Smooth muscle cell (in vitro differentiated cells): ENCODE measurements around the gene SEC22A. TPM values are rescaled to one million over a fixed set of nuclear protein-coding genes. Genes with fewer than 3 reads are reported as not detected.

Experiments used
- DNase-seq: peaks from one replicate; lab custom pipeline; 2025; ENCODE audit not compliant: unreplicated experiment; lab: John Stamatoyannopoulos, UW
- H2AFZ ChIP-seq: fragments of 200-600 bp; sonication (generic); 2 replicates; pipeline ENCODE4 v1.6.0; 2016; ENCODE audit warnings: antibody characterized with exemption, low read depth, mild to moderate bottlenecking
- H3F3A ChIP-seq: fragments of 200-600 bp; sonication (generic); 2 replicates; pipeline ENCODE4 v1.6.0; 2017; ENCODE audit warnings: antibody characterized with exemption, low read depth
- H3K27ac ChIP-seq: fragments of 200-600 bp; sonication (generic); 2 replicates; pipeline ENCODE4 v1.5.1; 2016; ENCODE audit warnings: low read depth, mild to moderate bottlenecking
- H3K27me3 ChIP-seq: fragments of 200-600 bp; sonication (generic); 2 replicates; pipeline ENCODE4 v1.6.1; 2016; ENCODE audit warnings: low read depth, mild to moderate bottlenecking
- H3K36me3 ChIP-seq: fragments of 200-600 bp; sonication (generic); 2 replicates; pipeline ENCODE4 v1.5.1; 2016; ENCODE audit warnings: low read depth
- H3K4me1 ChIP-seq: fragments of 200-600 bp; sonication (generic); 2 replicates; pipeline ENCODE4 v1.5.1; 2016; ENCODE audit warnings: low read depth
- H3K4me2 ChIP-seq: fragments of 200-600 bp; sonication (generic); 2 replicates; pipeline ENCODE4 v1.6.0; 2016; ENCODE audit warnings: mild to moderate bottlenecking
- H3K4me3 ChIP-seq: fragments of 200-600 bp; sonication (generic); 2 replicates; pipeline ENCODE4 v1.5.1; 2016; ENCODE audit warnings: mild to moderate bottlenecking
- H3K79me2 ChIP-seq: fragments of 200-600 bp; sonication (generic); 2 replicates; pipeline ENCODE4 v1.6.0; 2016; ENCODE audit warnings: low read depth, mild to moderate bottlenecking
- H3K9ac ChIP-seq: fragments of 200-600 bp; sonication (generic); 2 replicates; pipeline ENCODE4 v1.6.0; 2016; ENCODE audit warnings: low read depth
- H3K9me3 ChIP-seq: fragments of 200-600 bp; sonication (generic); replicated peaks from 2 replicates; pipeline ENCODE4 v1.5.1; 2016; ENCODE audit warnings: low read depth
- H4K20me1 ChIP-seq: fragments of 200-600 bp; sonication (generic); 2 replicates; pipeline ENCODE4 v1.6.0; 2016; ENCODE audit warnings: low read depth
- CTCF ChIP-seq: fragments of 200-600 bp; sonication (generic); IDR thresholded peaks from 2 replicates; pipeline ENCODE4 v1.5.1; 2017; ENCODE audit warnings: borderline replicate concordance, mild to moderate bottlenecking, antibody characterized with exemption; ENCODE audit not compliant: insufficient read depth, poor library complexity, severe bottlenecking
- WGBS: methylation state at CpG from one replicate; pipeline ENCODE4 v1.1.7; 2016; ENCODE audit warnings: low lambda C conversion rate; 5-methylcytosine and 5-hydroxymethylcytosine counted together
- polyA plus RNA-seq: library from polyadenylated mRNA; unstranded; fragments of >200 nt; fragmentation: Nextera tagmentation; extraction: Ambion mirVana; gene quantifications from 2 replicates; pipeline ENCODE4 v1.2.1, GENCODE V29; 2016
- total RNA-seq: library from RNA; depleted of rRNA; stranded (reverse); fragments of >200 nt; gene quantifications from 2 replicates; pipeline ENCODE4 v1.2.3, GENCODE V29; 2014

Gene SEC22A, protein sequence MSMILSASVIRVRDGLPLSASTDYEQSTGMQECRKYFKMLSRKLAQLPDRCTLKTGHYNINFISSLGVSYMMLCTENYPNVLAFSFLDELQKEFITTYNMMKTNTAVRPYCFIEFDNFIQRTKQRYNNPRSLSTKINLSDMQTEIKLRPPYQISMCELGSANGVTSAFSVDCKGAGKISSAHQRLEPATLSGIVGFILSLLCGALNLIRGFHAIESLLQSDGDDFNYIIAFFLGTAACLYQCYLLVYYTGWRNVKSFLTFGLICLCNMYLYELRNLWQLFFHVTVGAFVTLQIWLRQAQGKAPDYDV
- total RNA-seq: 30.7 and 43.2 TPM in 2 replicates
- polyA plus RNA-seq: 19.3 and 34.2 TPM in 2 replicates

- under 1% methylated on average over 56 of the region's 60 CpGs for WGBS
- no peak for TF ChIP-seq CTCF
- DNase-seq: peak; percentile 53
- Histone ChIP-seq H4K20me1 (peaks cover 28% of the 10 kb centered on the region), H3K4me1 (peaks cover 10% of the 10 kb centered on the region), H2AFZ (peak within 1 kb of the TSS; percentile 91), H3K4me3 (peak within 1 kb of the TSS; percentile 98), H3K36me3 (no peaks in the 10 kb centered on the region), H3K4me2 (peak within 1 kb of the TSS; percentile 99), H3K9me3 (no peaks in the 10 kb centered on the region), H3K27ac (peak within 1 kb of the TSS; percentile 76), H3K9ac (peak within 1 kb of the TSS; percentile 90), H3F3A (peaks cover 3% of the 10 kb centered on the region), H3K79me2 (peaks cover 36% of the 10 kb centered on the region), H3K27me3 (no peaks in the 10 kb centered on the region)
These were observed at the start of gene SEC22A for GRCh38 chr3:123201557-123202427. SEC22A (plus strand) TSS chr3:123201943; CDS start chr3:123209218, 7,275 bp downstream.

DNA sequence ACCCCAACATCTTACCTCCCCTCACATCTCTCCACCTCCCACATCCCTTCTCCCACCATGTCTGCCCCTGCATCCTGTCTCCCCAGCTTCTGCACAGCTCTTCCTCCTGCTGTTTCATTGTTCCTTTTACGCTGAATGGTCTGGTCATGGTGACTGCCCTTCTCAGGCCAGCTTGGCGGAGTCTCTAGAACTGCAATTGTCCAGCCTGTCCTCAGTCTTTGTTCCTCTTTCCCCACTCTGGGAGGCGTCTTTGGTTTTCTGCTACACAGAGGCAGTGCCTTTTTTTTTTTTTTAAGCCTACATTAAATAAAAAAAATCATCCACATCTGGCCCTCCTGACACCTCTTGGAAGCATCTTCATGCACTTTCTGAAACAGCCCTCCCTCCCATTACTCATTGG, 49.1 kb upstream of the SEC22A start:
- H3K9me3 ChIP-seq: no peaks in the 10 kb centered on the region
- no peak for DNase-seq
- no peak overlapping the region for H3K4me2 ChIP-seq
- H3K27ac ChIP-seq: no peak overlapping the region
- no peak for TF ChIP-seq CTCF
- no peak overlapping the region for H3K4me3 ChIP-seq
- H4K20me1 ChIP-seq: peaks cover 10% of the 10 kb centered on the region
- H3K4me1 ChIP-seq: peaks cover 22% of the 10 kb centered on the region
- 96% methylated on average over 3 of the region's 3 CpGs for WGBS
- no peaks in the 10 kb centered on the region for H3F3A ChIP-seq
- H2AFZ ChIP-seq: no peak overlapping the region
- H3K27me3 ChIP-seq: no peaks in the 10 kb centered on the region
- H3K79me2 ChIP-seq: no peaks in the 10 kb centered on the region
- H3K9ac ChIP-seq: no peak overlapping the region
- H3K36me3 ChIP-seq: peaks cover 4% of the 10 kb centered on the region

DNA sequence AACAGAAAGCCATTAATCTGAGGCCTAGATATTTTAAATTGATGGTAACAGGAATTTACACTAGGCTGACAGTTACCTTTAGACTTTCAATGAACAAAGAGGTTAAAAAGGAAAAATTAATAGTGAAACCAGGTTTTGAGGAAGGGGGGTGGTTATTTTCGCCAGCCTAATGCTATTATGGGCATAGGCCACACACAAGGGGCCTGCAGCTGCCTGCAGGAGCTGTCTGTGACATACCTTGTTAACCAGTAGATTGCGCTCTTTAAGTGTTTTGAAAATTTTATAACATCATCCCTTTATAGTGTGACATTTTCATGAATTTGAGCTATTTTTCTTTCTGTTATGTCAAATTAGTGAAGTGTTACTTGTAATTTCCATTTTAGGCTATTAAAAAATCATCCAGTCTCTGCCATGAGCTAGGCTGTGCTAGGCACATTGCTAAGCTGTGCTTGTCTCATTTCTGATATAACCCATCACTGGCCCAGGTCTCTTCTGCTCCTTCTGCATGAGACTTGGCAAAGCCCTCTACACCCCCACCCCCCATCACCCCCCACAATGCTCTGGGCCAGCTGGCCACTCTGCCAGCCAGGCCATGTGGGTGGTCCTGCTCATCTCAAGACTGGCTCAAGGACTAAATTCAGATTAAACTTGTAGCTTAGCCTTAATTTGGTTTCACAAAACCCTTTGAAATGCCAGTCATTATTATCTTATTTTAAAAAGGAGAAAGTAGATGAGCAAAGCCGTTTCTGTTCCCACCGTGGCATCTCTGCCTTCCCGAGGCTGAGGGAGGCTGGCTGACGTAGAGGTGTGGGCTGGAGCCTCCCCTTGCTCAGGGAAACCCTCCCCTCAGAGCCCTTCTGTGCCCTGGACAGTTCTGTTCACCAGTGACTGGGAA, 48.4 kb upstream of the SEC22A start:
- Histone ChIP-seq H4K20me1 (peaks cover 10% of the 10 kb centered on the region), H3K27me3 (no peaks in the 10 kb centered on the region), H3F3A (no peaks in the 10 kb centered on the region), H3K9ac (no peak overlapping the region), H3K4me2 (no peak overlapping the region), H3K27ac (no peak overlapping the region), H3K4me3 (no peak overlapping the region), H3K79me2 (no peaks in the 10 kb centered on the region), H2AFZ (no peak overlapping the region), H3K36me3 (peaks cover 4% of the 10 kb centered on the region), H3K9me3 (no peaks in the 10 kb centered on the region), H3K4me1 (peaks cover 22% of the 10 kb centered on the region)
- no peak for TF ChIP-seq CTCF
- DNase-seq: no peak
- WGBS: 95% methylated on average over 6 of the region's 6 CpGs
